ENCODE results near the gene ARFGAP1. TPM values are rescaled to one million over a fixed set of nuclear protein-coding genes. Genes with fewer than 3 reads are reported as not detected.

Gene ARFGAP1
- total RNA-seq, 1 donor from 2014 or later: 220 TPM

DNA sequence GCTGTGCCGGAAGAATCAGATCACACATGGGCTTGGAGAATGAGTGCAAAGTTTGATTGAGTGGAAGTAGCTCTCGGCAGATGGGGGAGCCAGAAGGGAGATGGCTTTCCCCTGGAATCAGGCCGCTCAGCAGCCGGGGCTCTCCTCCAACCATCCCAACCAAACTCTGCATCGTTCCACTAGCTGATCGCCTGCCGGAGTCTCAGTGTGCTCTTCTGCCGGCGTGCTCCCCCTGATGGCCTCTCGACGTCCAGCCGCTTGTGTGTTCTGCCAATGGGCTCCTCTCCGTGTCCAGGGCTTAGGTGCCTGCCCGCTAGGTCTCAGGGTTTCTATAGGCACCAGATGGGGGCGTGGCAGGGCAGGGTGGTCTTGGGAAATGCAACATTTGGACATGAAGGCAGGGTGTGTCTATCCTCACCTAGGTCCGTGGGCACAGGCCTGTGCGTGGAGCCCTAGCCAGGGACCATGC is 41.8 kb upstream of the ARFGAP1 start:
- peak overlapping the region; percentile 97 for H3K27ac ChIP-seq (ENCODE audit: low read depth, low read length)
- no peaks in the 10 kb centered on the region for H3K36me3 ChIP-seq (ENCODE audit: insufficient read depth, low read length)
- peak overlapping the region; percentile 65 for H2AFZ ChIP-seq (ENCODE audit: low read depth, low read length)
- H4K20me1 ChIP-seq (ENCODE audit: insufficient read depth, low read length): no peaks in the 10 kb centered on the region
- H3K27me3 Mint-ChIP-seq (ENCODE audit: low read depth, unreplicated experiment): no peaks in the 10 kb centered on the region
- H3K9ac ChIP-seq (ENCODE audit: low read length): peak overlapping the region; percentile 80
- DNase-seq (ENCODE audit: low read depth): peak; percentile 62
- H3K27ac Mint-ChIP-seq (ENCODE audit: unreplicated experiment): peak overlapping the region; percentile 98
- no peaks in the 10 kb centered on the region for H3K79me2 ChIP-seq (ENCODE audit: insufficient read depth, low read length)
- H3K9me3 ChIP-seq (ENCODE audit: insufficient read depth, low read depth, low read length): no peaks in the 10 kb centered on the region
- no peak for FAIRE-seq
- TF ChIP-seq CTCF (IDR thresholded peaks at IDR 0.05; ENCODE audit: insufficient read depth, low read depth, low read length): peak; percentile 34
- no peak for TF ChIP-seq EZH2 (IDR thresholded peaks at IDR 0.05; ENCODE audit: insufficient read depth, low read length)
- no peaks in the 10 kb centered on the region for H3K9me3 Mint-ChIP-seq (ENCODE audit: unreplicated experiment)
- peak overlapping the region; percentile 73 for H3K4me2 ChIP-seq (ENCODE audit: low read length)
- H3K27me3 ChIP-seq (ENCODE audit: insufficient read depth, low read length): no peaks in the 10 kb centered on the region
- H3K4me1 ChIP-seq (ENCODE audit: insufficient read depth, low read length): peaks cover 47% of the 10 kb centered on the region
- no peaks in the 10 kb centered on the region for H3K36me3 Mint-ChIP-seq (ENCODE audit: low read depth, unreplicated experiment)
- no peak overlapping the region for H3K4me3 Mint-ChIP-seq (ENCODE audit: unreplicated experiment)
- H3K4me1 Mint-ChIP-seq (ENCODE audit: low read depth, unreplicated experiment): peaks cover 42% of the 10 kb centered on the region
- H3K4me3 ChIP-seq (ENCODE audit: insufficient read depth, low read depth, low read length): no peak overlapping the region

- H3K4me1 ChIP-seq (ENCODE audit: insufficient read depth, low read length): peaks cover 43% of the 10 kb centered on the region
- peak overlapping the region; percentile 15 for H2AFZ ChIP-seq (ENCODE audit: low read depth, low read length)
- no peaks in the 10 kb centered on the region for H3K27me3 Mint-ChIP-seq (ENCODE audit: low read depth, unreplicated experiment)
- peak overlapping the region; percentile 98 for H3K27ac Mint-ChIP-seq (ENCODE audit: unreplicated experiment)
- no peaks in the 10 kb centered on the region for H3K36me3 Mint-ChIP-seq (ENCODE audit: low read depth, unreplicated experiment)
- H3K27ac ChIP-seq (ENCODE audit: low read depth, low read length): peak overlapping the region; percentile 97
- H3K27me3 ChIP-seq (ENCODE audit: insufficient read depth, low read length): no peaks in the 10 kb centered on the region
- H3K4me1 Mint-ChIP-seq (ENCODE audit: low read depth, unreplicated experiment): peaks cover 41% of the 10 kb centered on the region
- no peaks in the 10 kb centered on the region for H4K20me1 ChIP-seq (ENCODE audit: insufficient read depth, low read length)
- DNase-seq (ENCODE audit: low read depth) (peak; percentile 96), FAIRE-seq (peak; percentile 93)
- peak overlapping the region; percentile 73 for H3K4me2 ChIP-seq (ENCODE audit: low read length)
- peak overlapping the region; percentile 46 for H3K4me3 Mint-ChIP-seq (ENCODE audit: unreplicated experiment)
- H3K9ac ChIP-seq (ENCODE audit: low read length): peak overlapping the region; percentile 80
- peak overlapping the region; percentile 11 for H3K4me3 ChIP-seq (ENCODE audit: insufficient read depth, low read depth, low read length)
- H3K9me3 Mint-ChIP-seq (ENCODE audit: unreplicated experiment): no peaks in the 10 kb centered on the region
- H3K36me3 ChIP-seq (ENCODE audit: insufficient read depth, low read length): no peaks in the 10 kb centered on the region
- no peak for TF ChIP-seq EZH2 (IDR thresholded peaks at IDR 0.05; ENCODE audit: insufficient read depth, low read length)
- H3K9me3 ChIP-seq (ENCODE audit: insufficient read depth, low read depth, low read length): no peaks in the 10 kb centered on the region
- no peaks in the 10 kb centered on the region for H3K79me2 ChIP-seq (ENCODE audit: insufficient read depth, low read length)
These were observed 40.2 kb upstream of the ARFGAP1 start for GRCh38 chr20:63232235-63233060.

DNA sequence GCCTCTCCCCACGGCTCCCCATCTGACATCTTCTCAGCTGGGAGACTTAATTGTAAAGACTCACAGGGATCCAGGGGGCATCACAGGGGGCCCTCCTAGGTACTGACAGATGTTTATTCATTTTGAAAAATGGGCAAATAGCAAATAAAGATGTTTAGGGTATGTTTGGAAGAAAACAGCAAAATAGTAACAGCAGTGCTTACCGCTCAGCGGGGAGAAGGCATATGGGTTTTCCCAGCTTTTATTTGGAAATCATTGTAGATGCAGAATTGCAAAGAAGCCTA is 39.6 kb upstream of the ARFGAP1 start:
- FAIRE-seq: no peak
- DNase-seq (ENCODE audit: low read depth): no peak
- Histone ChIP-seq H3K4me3 (ENCODE audit: insufficient read depth, low read depth, low read length) (no peak overlapping the region), H3K9me3 (ENCODE audit: insufficient read depth, low read depth, low read length) (no peaks in the 10 kb centered on the region), H3K27me3 (ENCODE audit: insufficient read depth, low read length) (no peaks in the 10 kb centered on the region), H3K9ac (ENCODE audit: low read length) (peak overlapping the region; percentile 80), H3K4me1 (ENCODE audit: insufficient read depth, low read length) (peaks cover 43% of the 10 kb centered on the region), H3K27ac (ENCODE audit: low read depth, low read length) (peak overlapping the region; percentile 97), H2AFZ (ENCODE audit: low read depth, low read length) (no peak overlapping the region), H3K36me3 (ENCODE audit: insufficient read depth, low read length) (no peaks in the 10 kb centered on the region), H4K20me1 (ENCODE audit: insufficient read depth, low read length) (no peaks in the 10 kb centered on the region), H3K4me2 (ENCODE audit: low read length) (peak overlapping the region; percentile 73), H3K79me2 (ENCODE audit: insufficient read depth, low read length) (no peaks in the 10 kb centered on the region)
- peak overlapping the region; percentile 98 for H3K27ac Mint-ChIP-seq (ENCODE audit: unreplicated experiment)
- H3K9me3 Mint-ChIP-seq (ENCODE audit: unreplicated experiment): no peaks in the 10 kb centered on the region
- peak overlapping the region; percentile 30 for H3K4me3 Mint-ChIP-seq (ENCODE audit: unreplicated experiment)
- H3K27me3 Mint-ChIP-seq (ENCODE audit: low read depth, unreplicated experiment): no peaks in the 10 kb centered on the region
- TF ChIP-seq CTCF (IDR thresholded peaks at IDR 0.05; ENCODE audit: insufficient read depth, low read depth, low read length) (no peak), EZH2 (IDR thresholded peaks at IDR 0.05; ENCODE audit: insufficient read depth, low read length) (no peak)
- peaks cover 41% of the 10 kb centered on the region for H3K4me1 Mint-ChIP-seq (ENCODE audit: low read depth, unreplicated experiment)
- no peaks in the 10 kb centered on the region for H3K36me3 Mint-ChIP-seq (ENCODE audit: low read depth, unreplicated experiment)
